Left forelimb (tissue), 1 donor: ENCODE results near the gene ABITRAM.
"Not testable (repeated sequence)": the region's sequence is repeated elsewhere in the genome, so short reads cannot be mapped to it uniquely, and the experiment has no call there.

Source experiments
- DNase-seq: peaks from one replicate; pipeline ENCODE4 v3.0.0-alpha.2; 2018; ENCODE audit warnings: low spot score

The ABITRAM gene, protein sequence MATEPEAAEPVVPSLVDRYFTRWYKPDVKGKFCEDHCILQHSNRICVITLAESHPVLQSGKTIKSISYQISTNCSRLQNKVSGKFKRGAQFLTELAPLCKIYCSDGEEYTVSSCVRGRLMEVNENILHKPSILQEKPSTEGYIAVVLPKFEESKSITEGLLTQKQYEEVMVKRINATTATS

DNA sequence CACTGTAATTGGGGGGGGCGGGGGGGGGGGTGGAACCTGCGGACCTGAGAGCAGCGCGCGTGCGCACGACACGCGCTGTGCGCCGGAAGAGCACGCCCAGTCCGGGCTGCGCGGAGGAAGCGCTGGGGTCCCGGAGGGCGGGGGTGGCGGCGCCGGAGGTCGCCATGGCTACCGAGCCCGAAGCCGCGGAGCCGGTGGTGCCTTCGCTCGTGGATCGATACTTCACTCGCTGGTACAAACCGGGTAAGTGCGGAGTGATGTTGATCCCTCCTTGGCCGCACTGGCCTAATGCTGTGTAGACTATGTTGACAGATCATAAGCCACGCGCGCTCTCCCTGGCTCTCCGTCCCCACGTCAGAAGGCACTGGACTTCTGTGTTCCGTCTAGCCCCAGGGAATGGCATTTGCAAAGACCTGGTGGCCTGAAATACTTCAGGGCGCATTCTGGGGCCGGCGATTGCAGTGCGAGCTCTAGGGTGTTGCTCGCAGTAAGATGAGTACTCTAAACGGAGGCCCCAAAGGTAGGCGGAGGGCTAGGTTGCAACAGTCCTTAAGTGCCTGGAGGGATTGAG lies at the start of gene ABITRAM:
Gene ABITRAM (plus strand): TSS at position 78 of the 571 bp plus-strand sequence. CDS start 87 bp downstream, at position 165.
- no peak for DNase-seq

DNA sequence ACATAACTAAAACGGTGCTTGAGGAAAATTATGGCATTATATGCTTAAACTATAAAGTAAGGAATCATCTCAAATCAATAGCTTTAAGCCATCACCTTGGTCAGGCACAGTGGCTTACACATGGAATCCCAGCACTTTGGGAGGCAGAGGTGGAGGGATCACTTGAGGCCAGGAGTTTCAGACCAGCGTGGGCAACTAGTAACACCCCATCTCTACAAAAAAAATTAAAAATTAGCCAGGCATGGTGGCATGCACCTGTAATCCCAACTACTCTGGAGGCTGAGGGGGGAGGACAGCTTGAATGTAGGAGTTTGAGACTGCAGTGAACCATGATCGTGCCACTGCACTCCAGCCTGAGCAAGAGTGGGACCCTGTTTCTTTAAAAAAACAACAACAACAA lies 49.5 kb upstream of the ABITRAM start:
- DNase-seq = no peak

DNA sequence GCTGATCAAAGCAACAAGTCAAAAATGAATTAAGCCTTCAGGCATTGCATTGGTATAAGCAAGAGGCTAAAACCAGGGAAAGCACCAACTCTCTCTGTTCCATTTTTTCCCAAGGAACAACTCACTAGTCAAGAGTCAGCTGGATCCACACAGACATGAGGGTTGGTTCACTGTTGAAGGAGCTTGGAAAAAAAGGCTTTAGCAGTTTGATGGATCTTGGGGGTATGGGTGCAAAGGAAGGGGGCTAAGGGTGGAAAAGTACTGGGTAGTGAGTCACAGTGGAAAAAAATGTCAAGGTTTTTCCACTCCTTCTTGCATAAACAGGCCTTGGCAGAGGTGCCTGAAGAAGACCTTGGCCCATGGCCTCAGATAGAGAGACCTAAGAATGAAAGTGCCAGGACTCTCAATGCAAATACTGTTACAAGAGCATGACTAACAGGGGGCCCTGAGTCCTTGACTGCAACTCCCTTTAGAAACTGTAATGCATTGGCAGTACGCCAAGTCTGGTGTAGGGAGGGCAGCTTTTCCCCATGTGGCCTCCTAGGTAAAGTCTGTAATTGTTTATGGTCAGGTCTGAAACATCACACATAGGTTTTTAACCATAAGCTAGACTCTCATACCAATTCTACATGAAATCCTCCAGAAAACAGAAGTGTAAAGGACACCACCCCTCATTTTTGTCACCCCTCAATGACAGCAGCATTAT lies 48.4 kb upstream of the ABITRAM start:
- no peak for DNase-seq

DNA sequence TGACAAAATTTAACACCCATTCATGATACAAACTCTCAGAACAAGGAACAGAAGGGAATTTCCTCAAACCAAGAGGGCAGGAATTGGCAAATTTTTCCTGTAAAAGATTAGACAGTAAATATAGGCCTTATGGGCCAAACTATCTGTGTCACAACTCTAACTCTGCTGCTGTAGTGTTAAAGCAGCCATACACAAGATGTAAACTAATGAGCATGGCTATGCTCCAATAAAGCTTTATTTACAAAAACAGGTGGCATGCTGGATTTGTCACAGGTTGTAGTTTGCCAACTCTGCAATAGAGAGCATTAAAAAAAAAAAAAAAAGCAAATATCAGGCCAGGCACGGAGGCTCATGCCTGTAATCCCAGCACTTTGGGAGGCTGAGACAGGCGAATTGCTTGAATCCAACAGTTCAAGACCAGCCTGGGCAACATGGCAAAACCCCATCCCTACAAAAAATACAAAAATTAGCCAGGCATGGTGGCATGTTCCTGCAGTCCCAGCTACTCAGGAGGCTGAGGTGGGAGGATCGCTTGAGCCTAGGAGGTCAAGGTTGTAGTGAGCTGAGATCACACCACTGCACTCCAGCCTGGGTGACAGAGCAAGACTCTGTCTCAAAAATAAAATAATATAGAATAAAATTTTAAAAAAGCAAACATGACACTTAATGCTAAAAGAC lies 47.5 kb upstream of the ABITRAM start:
- DNase-seq = not testable (repeated sequence)

DNA sequence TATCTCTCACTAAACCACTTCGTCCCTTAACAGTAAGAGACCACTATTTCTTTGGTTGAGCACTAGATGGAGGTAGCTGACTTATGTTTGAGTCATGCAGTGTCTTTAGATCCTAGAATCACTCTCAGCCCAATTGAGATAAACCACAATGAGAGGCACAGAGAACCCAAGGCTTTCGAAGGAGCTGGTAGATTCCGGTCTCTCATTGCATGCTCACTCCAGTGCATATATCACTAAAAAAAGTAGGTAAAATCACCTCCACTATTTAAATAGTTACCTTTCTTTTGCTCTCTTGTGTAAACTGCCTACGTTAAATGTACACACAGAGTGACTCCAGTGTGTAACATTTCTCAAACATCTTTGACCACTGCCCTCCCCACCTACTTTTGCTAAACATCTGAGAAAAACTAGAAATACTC lies 44.5 kb upstream of the ABITRAM start:
- no peak for DNase-seq

DNA sequence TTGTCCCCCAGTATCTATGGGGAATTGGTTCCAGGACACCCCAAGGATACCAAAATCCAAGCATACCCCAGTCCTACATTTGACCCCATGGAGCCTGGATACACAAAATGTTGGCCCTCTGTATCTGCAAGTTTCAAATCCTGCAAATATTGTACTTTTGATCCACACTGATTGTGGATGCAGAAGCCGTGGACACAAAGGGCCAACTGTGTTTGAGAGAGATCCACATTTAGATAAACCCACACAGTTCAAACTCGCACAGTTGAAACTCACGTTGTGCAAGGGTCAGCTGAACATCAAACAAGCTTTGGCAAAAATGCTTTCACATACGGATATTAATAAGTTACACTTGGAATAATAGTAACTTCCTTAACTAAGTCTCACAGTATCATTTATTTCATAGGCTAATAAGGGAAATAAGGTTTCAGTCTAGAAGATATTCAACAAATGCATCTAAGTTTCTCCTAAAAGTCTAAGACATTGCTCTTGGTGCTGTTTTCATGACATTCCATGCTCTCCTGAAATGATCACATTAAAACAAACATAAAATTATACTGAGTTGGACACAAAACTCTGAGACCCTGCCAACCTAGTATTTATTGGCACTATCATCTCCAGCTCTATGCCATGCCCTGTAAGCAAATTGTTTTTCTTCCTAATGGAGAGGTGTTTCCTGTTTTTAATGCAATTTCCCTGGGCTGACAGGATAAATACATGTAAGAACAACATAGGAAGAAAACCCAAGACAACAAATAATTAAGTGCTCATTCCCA lies 39.8 kb upstream of the ABITRAM start:
- DNase-seq = no peak

DNA sequence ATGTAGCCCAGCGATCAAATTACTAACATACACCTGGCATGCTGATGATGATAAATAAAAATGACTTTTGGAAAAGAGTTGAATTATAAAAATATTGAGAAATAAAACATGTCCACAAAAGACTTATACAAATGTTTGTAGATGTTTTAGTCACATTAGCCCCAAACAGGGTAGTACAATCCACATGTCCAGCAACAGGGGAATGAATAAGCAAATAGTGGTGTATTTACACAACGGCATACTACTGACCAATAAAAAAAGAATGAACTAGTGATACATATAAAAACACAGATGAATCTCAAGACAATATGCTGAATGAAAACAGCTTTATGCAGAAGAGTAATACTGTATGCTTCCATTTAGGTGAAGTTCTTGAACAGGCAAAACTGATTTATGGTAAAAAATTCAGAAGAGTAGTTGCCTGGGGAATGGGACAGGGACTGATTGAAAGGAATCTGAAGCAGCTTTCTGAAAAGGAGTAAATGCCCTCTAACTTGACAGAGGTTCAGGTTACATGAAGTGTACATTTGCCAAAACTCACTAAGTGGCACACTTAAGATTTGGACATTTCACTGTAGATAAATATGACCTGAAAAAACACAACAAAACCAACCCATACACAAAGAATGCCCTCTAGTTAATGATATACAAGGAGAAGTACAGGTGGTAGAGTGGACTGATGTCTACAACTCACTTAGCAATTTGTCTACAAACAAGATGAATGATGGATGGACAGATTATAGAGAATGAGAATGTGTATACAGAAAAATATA lies 36.7 kb upstream of the ABITRAM start:
- DNase-seq = no peak

DNA sequence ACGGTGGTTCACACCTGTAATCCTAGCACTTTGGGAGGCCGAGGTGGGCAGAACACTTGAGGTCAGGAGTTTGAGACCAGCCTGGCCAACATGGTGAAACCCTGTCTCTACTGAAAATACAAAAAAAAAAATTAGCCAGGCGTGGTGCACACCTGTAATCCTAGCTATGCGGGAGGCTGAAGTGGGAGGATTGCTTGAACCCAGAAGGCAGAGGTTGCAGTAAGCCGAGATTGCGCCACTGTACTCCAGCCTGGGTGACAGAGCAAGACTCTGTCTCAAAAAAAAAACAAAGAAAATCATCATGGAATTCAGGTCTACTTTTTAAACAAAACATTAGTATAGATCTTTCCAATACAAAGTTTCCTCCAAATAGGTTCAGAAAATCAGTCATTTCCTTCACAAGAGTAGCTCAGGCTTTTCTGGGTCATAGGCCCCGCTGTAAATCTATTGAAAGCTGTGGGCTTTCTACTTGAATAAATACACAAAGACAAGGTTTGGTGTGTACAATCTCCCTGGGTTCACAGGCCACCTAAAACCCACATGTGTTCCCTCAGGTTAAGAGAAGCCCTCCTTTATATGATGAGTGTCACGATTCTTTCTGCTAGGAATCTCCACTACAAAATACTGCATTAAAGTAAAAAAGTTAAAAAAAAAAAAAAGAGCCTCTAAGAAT lies 35.0 kb upstream of the ABITRAM start:
- not testable (repeated sequence) for DNase-seq

DNA sequence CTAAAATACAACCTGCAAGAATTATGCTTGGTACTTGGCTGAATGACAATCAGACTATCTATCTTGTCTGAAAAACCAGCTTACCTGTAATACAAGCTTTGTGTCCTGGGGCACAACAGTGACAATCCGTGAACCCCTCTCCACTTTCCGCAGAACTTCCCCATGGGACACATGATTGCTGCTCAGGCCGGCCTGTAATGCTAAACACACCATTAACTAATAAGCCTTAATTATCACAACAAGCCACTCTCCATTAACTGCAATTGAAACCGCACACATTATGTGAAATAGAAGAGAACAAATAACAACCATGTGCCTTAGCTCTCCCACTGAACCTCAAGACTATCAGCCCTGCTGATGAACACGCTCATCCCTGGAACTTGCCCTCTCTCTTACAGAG lies 34.0 kb upstream of the ABITRAM start:
- no peak for DNase-seq

DNA sequence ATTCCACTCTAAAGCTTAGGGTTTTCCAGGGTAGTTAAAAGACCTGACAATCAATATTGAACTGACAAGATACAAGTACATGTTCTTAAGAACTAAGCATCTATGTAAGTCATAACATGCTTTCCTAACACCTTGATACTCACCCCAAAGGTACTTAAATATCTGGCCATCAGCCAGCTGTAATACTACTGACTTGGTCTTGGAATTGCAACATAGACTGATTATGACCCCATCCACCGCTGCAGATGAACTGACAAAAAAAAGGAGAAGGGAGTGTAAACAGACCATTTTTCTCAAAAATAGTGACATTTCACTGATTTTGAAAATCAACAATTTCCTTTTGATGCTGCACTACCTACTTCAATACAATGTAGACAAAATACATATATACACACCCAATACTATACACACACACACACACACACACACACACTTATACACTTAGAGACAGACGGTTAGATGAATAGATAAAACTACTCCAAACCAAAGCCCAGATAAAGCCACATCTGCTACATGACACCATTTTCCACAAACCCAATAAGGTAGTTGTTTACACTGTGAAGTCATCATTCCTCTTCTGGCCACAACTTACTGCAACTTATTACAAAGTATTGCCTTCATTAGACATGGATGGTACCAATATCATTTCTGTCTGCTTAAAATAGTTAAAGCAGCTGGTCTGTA lies 30.6 kb upstream of the ABITRAM start:
- no peak for DNase-seq

DNA sequence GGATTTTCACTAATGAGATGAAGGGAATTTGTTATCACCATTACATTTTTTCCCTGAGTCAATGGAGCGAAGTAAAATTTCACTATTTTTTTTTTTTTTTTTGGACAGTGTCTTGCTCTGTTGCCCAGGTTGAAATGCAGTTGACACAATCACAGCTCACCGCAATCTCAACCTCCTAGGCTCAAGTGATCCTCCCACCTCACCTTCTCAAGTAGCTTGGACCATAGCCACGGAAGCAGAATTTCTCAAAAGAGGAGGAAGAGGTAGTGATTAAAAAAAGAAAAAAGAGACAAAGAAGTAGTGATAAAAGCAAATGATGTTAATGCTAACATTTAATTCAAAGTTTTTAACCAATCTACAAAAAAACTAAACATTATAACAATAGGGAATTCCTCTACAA lies 30.0 kb upstream of the ABITRAM start:
- DNase-seq = no peak

DNA sequence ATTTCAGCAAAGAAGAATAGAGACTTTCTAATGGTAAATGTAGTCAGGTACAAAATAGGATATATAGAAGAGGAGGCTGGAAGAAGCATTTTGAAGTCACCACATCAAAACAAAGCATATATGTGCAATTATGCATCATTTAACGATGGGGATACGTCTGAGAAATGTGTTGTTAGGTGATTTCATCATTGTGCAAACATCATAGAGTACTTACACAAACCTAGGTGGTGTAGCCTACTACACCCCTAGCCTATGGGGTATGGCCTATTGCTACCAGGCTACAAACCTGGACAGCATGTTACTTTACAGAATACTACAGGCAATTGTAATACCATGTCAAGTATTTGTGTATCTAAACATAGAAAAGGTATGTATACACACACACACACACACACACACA lies 28.7 kb upstream of the ABITRAM start:
- no peak for DNase-seq

DNA sequence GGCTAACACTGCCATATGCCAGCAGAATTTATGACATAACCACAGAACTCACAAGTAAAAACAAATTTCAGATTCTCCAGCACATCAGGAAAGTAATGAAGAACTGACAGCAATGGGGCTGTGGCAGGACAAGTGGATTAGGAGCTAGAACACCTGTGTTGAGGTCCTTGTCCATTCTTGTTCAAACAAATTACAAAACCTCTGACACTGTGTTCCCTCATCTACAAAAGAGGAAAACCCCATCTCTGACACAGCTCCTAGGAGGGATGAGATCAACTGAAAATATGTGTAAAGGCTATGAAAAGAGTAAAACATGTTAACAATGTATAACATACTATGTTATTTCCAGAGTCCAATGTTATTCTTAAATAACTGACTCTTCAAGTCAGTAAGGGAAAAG lies 23.8 kb upstream of the ABITRAM start:
- no peak for DNase-seq

DNA sequence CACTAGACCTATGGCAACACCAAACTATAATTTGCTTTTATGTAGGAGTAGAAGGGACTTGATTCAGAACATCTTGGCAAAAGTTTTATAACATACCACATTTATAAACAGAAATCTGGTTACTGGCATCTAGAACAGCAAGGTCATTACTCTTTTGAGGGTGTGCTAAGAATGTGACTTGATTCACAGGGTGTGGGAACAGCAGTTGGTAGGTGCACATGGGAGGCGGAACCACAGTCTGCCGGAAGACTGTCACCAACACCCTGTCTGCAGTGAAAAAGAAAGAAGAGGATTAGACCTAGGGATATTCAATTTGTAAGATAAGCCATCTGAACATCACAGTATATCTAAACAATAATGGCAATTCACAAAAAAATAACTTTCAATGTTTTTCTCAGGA lies 23.3 kb upstream of the ABITRAM start:
- no peak for DNase-seq

DNA sequence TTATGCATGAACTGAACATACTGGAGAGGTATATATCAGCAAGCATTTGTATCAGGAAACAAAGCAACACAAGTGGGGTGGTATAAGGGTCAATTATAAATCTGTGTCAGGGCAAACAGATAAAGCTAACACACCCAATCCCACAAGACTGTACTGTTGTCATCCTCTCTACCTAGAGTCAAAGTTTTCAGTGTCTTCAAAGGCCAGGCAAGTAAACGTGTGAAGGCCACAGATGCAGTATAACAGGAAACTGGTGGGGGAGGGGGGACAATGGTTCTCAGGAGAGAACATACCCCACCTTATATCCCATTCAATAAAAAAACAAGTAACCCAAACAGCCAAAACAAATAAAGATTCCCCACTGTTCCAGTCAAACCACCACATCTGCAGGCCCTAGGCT lies 22.4 kb upstream of the ABITRAM start:
- no peak for DNase-seq

DNA sequence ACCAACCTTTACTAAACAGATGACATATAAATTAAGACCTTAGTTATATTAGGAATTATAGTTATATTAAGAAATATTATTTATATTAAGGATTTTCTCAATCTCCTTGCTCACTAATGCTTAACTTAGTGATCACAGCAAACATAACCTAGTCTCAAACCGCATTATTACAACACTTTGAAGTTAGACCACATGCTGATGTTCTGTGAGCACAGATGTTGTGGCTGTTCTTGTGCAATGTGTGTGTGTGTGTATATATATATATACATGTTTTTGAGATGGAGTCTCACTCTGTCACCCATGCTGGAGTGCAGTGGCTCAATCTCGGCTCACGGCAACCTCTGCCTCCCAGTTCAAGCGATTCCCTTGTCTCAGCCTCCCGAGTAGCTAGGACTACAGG lies 20.8 kb upstream of the ABITRAM start:
- DNase-seq = no peak

DNA sequence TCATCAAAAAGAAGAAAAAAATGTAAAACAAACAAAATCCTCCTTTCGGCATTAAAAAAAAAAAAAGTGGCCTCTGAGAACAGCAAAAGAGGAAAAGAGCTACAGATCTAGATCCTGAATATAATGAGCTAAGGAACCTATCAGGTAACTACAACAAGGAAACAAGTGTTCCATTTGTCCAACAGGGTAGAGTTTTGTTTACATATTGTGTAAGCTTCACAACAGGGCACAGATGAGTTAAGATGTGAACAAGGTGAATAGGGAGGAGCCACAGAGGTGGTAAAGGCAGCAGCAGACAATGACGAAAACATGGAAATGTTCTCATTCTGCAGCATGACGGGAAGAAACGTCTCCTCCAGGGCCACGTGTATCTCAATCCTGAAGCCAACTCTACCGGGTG lies 14.7 kb upstream of the ABITRAM start:
- no peak for DNase-seq

DNA sequence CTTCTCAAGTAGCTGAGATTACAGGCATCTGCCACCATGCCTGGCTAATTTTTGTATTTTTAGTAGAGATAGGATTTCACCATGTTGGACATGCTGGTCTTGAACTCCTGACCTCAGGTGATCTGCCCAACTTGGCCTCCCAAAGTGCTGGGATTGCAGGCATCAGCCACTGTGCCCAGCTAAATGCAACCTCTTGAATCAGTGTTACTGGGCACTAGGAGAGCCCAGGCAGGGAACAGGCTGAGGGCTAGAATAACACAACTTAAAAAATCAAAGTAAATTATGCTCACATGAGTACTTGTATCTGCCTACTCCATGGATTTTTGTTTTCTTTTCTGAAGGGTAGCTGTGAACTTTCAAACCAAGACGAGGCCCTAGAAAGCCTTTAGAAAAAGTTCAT lies 13.8 kb upstream of the ABITRAM start:
- not testable (repeated sequence) for DNase-seq

DNA sequence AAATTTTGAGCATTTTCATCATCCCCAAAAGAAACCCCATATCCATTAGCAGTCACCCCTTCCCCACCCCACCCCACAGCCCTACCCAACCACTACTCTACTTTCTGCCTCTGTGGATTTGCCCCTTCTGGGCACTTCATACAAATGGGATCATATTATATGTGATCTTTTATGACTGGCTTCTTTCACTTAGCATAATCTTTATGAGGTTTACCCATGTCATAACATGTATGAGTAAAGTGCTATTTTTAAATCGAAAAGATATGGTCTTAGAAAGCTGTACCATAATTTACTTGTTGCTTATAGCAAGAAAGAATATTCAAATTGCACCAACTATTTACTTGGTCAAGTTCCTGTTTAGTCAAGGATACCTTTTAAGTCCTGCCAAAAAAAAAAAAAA lies 13.0 kb upstream of the ABITRAM start:
- no peak for DNase-seq

DNA sequence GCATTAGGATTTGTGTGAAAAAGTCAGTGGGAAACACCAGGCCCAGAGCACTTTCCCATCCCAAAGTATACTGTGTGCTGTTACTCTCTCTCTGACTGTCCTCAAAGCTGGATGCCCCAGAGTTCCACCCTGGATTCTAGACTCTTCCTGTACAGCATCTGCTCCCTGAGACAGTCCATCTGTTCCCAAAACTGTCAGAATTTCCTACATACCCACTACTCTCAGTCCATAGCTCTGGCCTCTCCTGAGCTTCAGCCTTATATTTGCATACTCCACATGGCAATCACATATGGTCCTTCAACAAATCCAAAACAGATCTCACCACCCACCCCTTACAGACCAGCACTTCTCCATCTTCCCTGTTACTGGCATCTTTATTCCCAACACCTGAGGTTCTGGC lies 9.7 kb upstream of the ABITRAM start:
- DNase-seq = no peak
